Small intestine (tissue), 7 donors: ENCODE data around the gene SLC2A10. TPM values are rescaled to one million over a fixed set of nuclear protein-coding genes. Genes with fewer than 3 reads are reported as not detected.

Experiments
- DNase-seq, 2 donors: peaks; one replicate each; pipeline versions ENCODE4 v3.0.0 to v3.0.0-alpha.2; 2013
- FAIRE-seq: peaks from 2 replicates; lab custom pipeline; 2012; peaks lifted over from hg19 to GRCh38; lab: Jason Lieb, UNC
- H3K27ac ChIP-seq, 3 donors: one replicate each; pipeline ENCODE4 v1.5.1; 2013; ENCODE audit warnings: low read length in 2 of 3, mild to moderate bottlenecking in 2 of 3, control low read depth in 1 of 3, inconsistent platforms in 1 of 3, low read depth in 1 of 3, moderate library complexity in 1 of 3
- H3K27me3 ChIP-seq, 3 donors: one replicate each; pipeline ENCODE4 v1.6.1; 2013; ENCODE audit warnings: low read length in 3 of 3, inconsistent platforms in 1 of 3; ENCODE audit not compliant: control insufficient read depth in 3 of 3, insufficient read depth in 3 of 3
- H3K36me3 ChIP-seq, 3 donors: one replicate each; pipeline ENCODE4 v1.6.1; 2013; ENCODE audit warnings: low read length in 3 of 3, inconsistent platforms in 1 of 3, low read depth in 1 of 3, mild to moderate bottlenecking in 1 of 3, moderate library complexity in 1 of 3; ENCODE audit not compliant: control insufficient read depth in 3 of 3, insufficient read depth in 2 of 3
- H3K4me1 ChIP-seq, 3 donors: one replicate each; pipeline ENCODE4 v1.6.1; 2013; ENCODE audit warnings: low read length in 2 of 3, inconsistent platforms in 1 of 3, low read depth in 1 of 3, mild to moderate bottlenecking in 1 of 3, moderate library complexity in 1 of 3; ENCODE audit not compliant: control insufficient read depth in 3 of 3, insufficient read depth in 2 of 3
- H3K4me3 ChIP-seq, 3 donors: one replicate each; pipeline ENCODE4 v1.5.1; 2013; ENCODE audit warnings: low read length in 3 of 3, control low read depth in 1 of 3, inconsistent platforms in 1 of 3, low read depth in 1 of 3, mild to moderate bottlenecking in 1 of 3, moderate library complexity in 1 of 3
- H3K9me3 ChIP-seq, 2 donors: one replicate each; pipeline ENCODE4 v1.6.1; 2013; ENCODE audit warnings: low read depth in 1 of 2, low read length in 1 of 2; ENCODE audit not compliant: control insufficient read depth in 2 of 2, insufficient read depth in 1 of 2
- WGBS, 3 donors: extraction: QIAGEN DNeasy Blood & Tissue Kit; methylation state at CpG; one replicate each; pipeline ENCODE4 v1.1.7; 2013; 5-methylcytosine and 5-hydroxymethylcytosine counted together
- polyA plus RNA-seq, 4 donors: library from polyadenylated mRNA; stranded (reverse) in 3 of 4; unstranded in 1 of 4; fragments of 200-250 nt in 3 of 4; fragments of 120-200 nt in 1 of 4; gene quantifications; one replicate each; pipeline versions ENCODE4 v1.2.1 to v1.2.3, GENCODE V29; 2013
- donor health status: healthy with polysubstance abuse.
- donor health status: control.
- donor health status: control.
- donor health status: Bipolar disorder and iron deficiency.
- donor health status: healthy.

The SLC2A10 gene
- polyA plus RNA-seq, 4 donors, result 0.27 to 24.0 (median 2.5) TPM

GRCh38 chr20:46755483-46756413 lies 46.3 kb downstream of the SLC2A10 start:
- Histone ChIP-seq H3K27me3 (peaks cover 0 to 6% (median 2%) of the 10 kb centered on the region in 3 donors), H3K4me3 (no peak overlapping the region), H3K9me3 (no peaks in the 10 kb centered on the region), H3K27ac (no peak overlapping the region), H3K36me3 (no peaks in the 10 kb centered on the region), H3K4me1 (no peaks in the 10 kb centered on the region)
- FAIRE-seq, result no peak
- no peak for DNase-seq
- 80 to 88% (median 87%) methylated on average over 11 of the region's 11 CpGs for WGBS, 3 donors

- Histone ChIP-seq H3K4me3 (no peak overlapping the region), H3K27ac (no peak overlapping the region), H3K36me3 (no peaks in the 10 kb centered on the region), H3K4me1 (no peaks in the 10 kb centered on the region), H3K27me3 (peaks cover 0 to 5% (median 2%) of the 10 kb centered on the region in 3 donors), H3K9me3 (no peaks in the 10 kb centered on the region)
- no peak for FAIRE-seq
- 89 to 91% (median 91%) methylated on average over 3 of the region's 3 CpGs for WGBS, 3 donors
- DNase-seq, result no peak
Observed at GRCh38 chr20:46756419-46756818, 47.0 kb downstream of the SLC2A10 start.

- Histone ChIP-seq H3K36me3 (no peaks in the 10 kb centered on the region), H3K4me1 (no peaks in the 10 kb centered on the region), H3K27me3 (peaks cover 0 to 3% (median 2%) of the 10 kb centered on the region in 3 donors), H3K9me3 (no peaks in the 10 kb centered on the region), H3K4me3 (no peak overlapping the region), H3K27ac (no peak overlapping the region)
- 84 to 94% (median 86%) methylated on average over 9 of the region's 9 CpGs for WGBS, 3 donors
- DNase-seq (no peak), FAIRE-seq (no peak)
Observed at GRCh38 chr20:46757135-46757534, 47.7 kb downstream of the SLC2A10 start.

GRCh38 chr20:46757754-46758678 lies 48.6 kb downstream of the SLC2A10 start:
- Histone ChIP-seq H3K4me3 (no peak overlapping the region), H3K27me3 (peaks cover 0 to 3% (median 2%) of the 10 kb centered on the region in 3 donors), H3K27ac (no peak overlapping the region), H3K9me3 (no peaks in the 10 kb centered on the region), H3K4me1 (no peaks in the 10 kb centered on the region), H3K36me3 (no peaks in the 10 kb centered on the region)
- 41 to 45% (median 43%) methylated on average over 17 of the region's 17 CpGs for WGBS, 3 donors
- peak; percentile 44 to 69 for DNase-seq
- no peak for FAIRE-seq

- FAIRE-seq (no peak), DNase-seq (no peak)
- Histone ChIP-seq H3K27ac (no peak overlapping the region), H3K4me1 (no peaks in the 10 kb centered on the region), H3K27me3 (peaks cover 0 to 3% (median 2%) of the 10 kb centered on the region in 3 donors), H3K36me3 (no peaks in the 10 kb centered on the region), H3K9me3 (no peaks in the 10 kb centered on the region), H3K4me3 (no peak overlapping the region)
- WGBS, 3 donors, result 71 to 81% (median 76%) methylated on average over 6 of the region's 6 CpGs
Observed at GRCh38 chr20:46758929-46759669, 49.6 kb downstream of the SLC2A10 start.

- H3K4me3 ChIP-seq, result no peak overlapping the region
- DNase-seq (no peak), FAIRE-seq (no peak)
- WGBS, 3 donors, result 84 to 92% (median 88%) methylated on average over 9 of the region's 9 CpGs
- no peaks in the 10 kb centered on the region for H3K4me1 ChIP-seq
- peaks cover 0 to 4% (median 2%) of the 10 kb centered on the region in 3 donors for H3K27me3 ChIP-seq
- no peak overlapping the region for H3K27ac ChIP-seq
- no peaks in the 10 kb centered on the region for H3K9me3 ChIP-seq
- no peaks in the 10 kb centered on the region for H3K36me3 ChIP-seq
Observed at GRCh38 chr20:46761566-46761965, 52.1 kb downstream of the SLC2A10 start.

- 83 to 92% (median 88%) methylated on average over 4 of the region's 4 CpGs for WGBS, 3 donors
- no peak overlapping the region for H3K4me3 ChIP-seq
- H3K4me1 ChIP-seq, result no peaks in the 10 kb centered on the region
- H3K27ac ChIP-seq, result no peak overlapping the region
- H3K9me3 ChIP-seq, result no peaks in the 10 kb centered on the region
- H3K27me3 ChIP-seq, result peaks cover 0 to 4% (median 2%) of the 10 kb centered on the region in 3 donors
- DNase-seq, result no peak
- no peaks in the 10 kb centered on the region for H3K36me3 ChIP-seq
- FAIRE-seq, result no peak
Observed at GRCh38 chr20:46764068-46764467, 54.6 kb downstream of the SLC2A10 start.
